SK-N-SH (cell line): ENCODE results near the gene FALEC. TPM values are rescaled to one million over a fixed set of nuclear protein-coding genes. Genes with fewer than 3 reads are reported as not detected.

Experiments used
- CTCF ChIA-PET: fragments of 300-600, 350-600 bp; formaldehyde crosslinking; extraction: SDS; loops from one replicate; lab custom pipeline; 2021; lab: Yijun Ruan, JAX
- POLR2A ChIA-PET: fragments of 350-600 bp; sonication (Branson Sonifier 250); formaldehyde crosslinking; extraction: SDS; loops from one replicate; lab custom pipeline; 2020; ENCODE audit warnings: antibody characterized with exemption, inconsistent platforms; lab: Yijun Ruan, JAX
- DNase-seq: peaks from one replicate; pipeline ENCODE4 v3.0.0; 2012
- H2AFZ ChIP-seq: fragments of 200-600 bp; sonication (generic); 2 replicates; pipeline ENCODE4 v1.8.1; 2016; ENCODE audit warnings: antibody characterized with exemption, mild to moderate bottlenecking, low read depth
- H3F3A ChIP-seq: fragments of 200-600 bp; sonication (generic); replicated peaks from 2 replicates; pipeline ENCODE3; 2016; ENCODE audit warnings: antibody characterized with exemption, mild to moderate bottlenecking; ENCODE audit not compliant: insufficient read depth
- H3K27ac ChIP-seq, 2 experiments: fragments of 200-500 bp in 1 of 2; fragments of 200-600 bp in 1 of 2; sonication (Bioruptor generic) in 1 of 2; sonication (generic), shearing (Covaris generic) in 1 of 2; 2 replicates each; pipeline versions ENCODE4 v1.5.1 to v1.6.1; 2014 to 2016; ENCODE audit warnings: low read depth in 2 of 2, inconsistent platforms in 1 of 2, low read length in 1 of 2, mild to moderate bottlenecking in 1 of 2, mixed read lengths in 1 of 2
- H3K27me3 ChIP-seq: fragments of 200-600 bp; sonication (generic), shearing (Covaris generic); 2 replicates; pipeline ENCODE4 v1.6.1; 2016; ENCODE audit warnings: mixed run types; ENCODE audit not compliant: insufficient read depth
- H3K36me3 ChIP-seq, 2 experiments: fragments of 200-500 bp in 1 of 2; fragments of 200-600 bp in 1 of 2; sonication (Bioruptor generic) in 1 of 2; sonication (generic) in 1 of 2; replicated peaks in 1 of 2; 2 replicates each; pipeline versions ENCODE3 to v1.5.1; 2014 to 2016; ENCODE audit warnings: low read length in 1 of 2, mild to moderate bottlenecking in 1 of 2; ENCODE audit not compliant: insufficient read depth in 2 of 2, control insufficient read depth in 1 of 2
- H3K4me1 ChIP-seq, 2 experiments: fragments of 200-500 bp in 1 of 2; fragments of 200-600 bp in 1 of 2; sonication (Bioruptor generic) in 1 of 2; sonication (generic), shearing (Covaris generic) in 1 of 2; 2 replicates each; pipeline versions ENCODE4 v1.5.1 to v1.6.1; 2014 to 2016; ENCODE audit warnings: low read depth in 1 of 2, low read length in 1 of 2, mixed run types in 1 of 2; ENCODE audit not compliant: insufficient read depth in 2 of 2, control insufficient read depth in 1 of 2
- H3K4me2 ChIP-seq: fragments of 200-600 bp; sonication (generic), shearing (Covaris generic); 2 replicates; pipeline ENCODE4 v1.6.1; 2017; ENCODE audit warnings: mixed run types
- H3K4me3 ChIP-seq, 2 experiments: fragments of 200-500 bp in 1 of 2; fragments of 200-600 bp in 1 of 2; sonication (Bioruptor generic) in 1 of 2; sonication (generic), shearing (Covaris generic) in 1 of 2; 2 replicates each; pipeline versions ENCODE4 v1.5.1 to v1.8.1; 2014 to 2016; ENCODE audit warnings: low read depth in 2 of 2, inconsistent platforms in 1 of 2, low read length in 1 of 2, mild to moderate bottlenecking in 1 of 2, mixed read lengths in 1 of 2, moderate library complexity in 1 of 2
- H3K79me2 ChIP-seq: fragments of 200-600 bp; sonication (generic); 2 replicates; pipeline ENCODE4 v1.8.1; 2017; ENCODE audit warnings: mild to moderate bottlenecking; ENCODE audit not compliant: insufficient read depth
- H3K9ac ChIP-seq: fragments of 200-600 bp; sonication (generic); 2 replicates; pipeline ENCODE4 v1.6.1; 2017; ENCODE audit warnings: mixed run types
- H3K9me2 ChIP-seq: fragments of 200-600 bp; sonication (generic); 2 replicates; pipeline ENCODE4 v1.6.1; 2017; ENCODE audit warnings: mixed run types
- H3K9me3 ChIP-seq: fragments of 200-600 bp; sonication (generic); 2 replicates; pipeline ENCODE4 v1.6.1; 2017; ENCODE audit warnings: mixed run types, mild to moderate bottlenecking, moderate library complexity
- H4K20me1 ChIP-seq: fragments of 200-600 bp; sonication (generic); 2 replicates; pipeline ENCODE4 v1.6.1; 2017; ENCODE audit warnings: mild to moderate bottlenecking, mixed run types; ENCODE audit not compliant: insufficient read depth
- EP300 ChIP-seq, 2 experiments: IDR thresholded peaks; 2 replicates each; pipeline versions ENCODE4 v1.4.0 to v1.6.1; 2012; ENCODE audit warnings: borderline replicate concordance in 1 of 2, low read depth in 1 of 2, low read length in 1 of 2
- GABPA ChIP-seq: IDR thresholded peaks from 2 replicates; pipeline ENCODE4 v1.4.0; 2012; ENCODE audit warnings: low read depth, mild to moderate bottlenecking
- JUND ChIP-seq: IDR thresholded peaks from 2 replicates; pipeline ENCODE4 v1.4.0; 2012
- MEF2A ChIP-seq: IDR thresholded peaks from 2 replicates; pipeline ENCODE4 v1.4.0; 2012; ENCODE audit warnings: low read depth, borderline replicate concordance
- MXI1 ChIP-seq: IDR thresholded peaks from 2 replicates; pipeline ENCODE4 v1.6.1; 2012; ENCODE audit warnings: mild to moderate bottlenecking, low read depth, low read length, improper control_type of control experiment
- NFIC ChIP-seq: IDR thresholded peaks from 2 replicates; pipeline ENCODE4 v1.4.0; 2012; ENCODE audit warnings: borderline replicate concordance
- PBX3 ChIP-seq: IDR thresholded peaks from 2 replicates; pipeline ENCODE4; 2012
- RAD21 ChIP-seq: IDR thresholded peaks from 2 replicates; pipeline ENCODE4 v1.6.1; 2012; ENCODE audit warnings: mild to moderate bottlenecking, low read length
- RCOR1 ChIP-seq: fragments of 150-350 bp; IDR thresholded peaks from 2 replicates; pipeline ENCODE4 v1.6.1; 2017; ENCODE audit warnings: antibody characterized with exemption, low read length
- WGBS: methylation state at CpG from one replicate; pipeline ENCODE4 v1.1.6; 2017; ENCODE audit warnings: low lambda C conversion rate; 5-methylcytosine and 5-hydroxymethylcytosine counted together
- polyA plus RNA-seq, 3 experiments: library from polyadenylated mRNA; depleted of rRNA; stranded (reverse); fragments of >200 nt; gene quantifications; 2 replicates each; pipeline ENCODE4 v1.2.3, GENCODE V29; 2012
- TF ChIP-seq, protein P1 (sequence below): fragments of 150-350 bp; IDR thresholded peaks from 2 replicates; pipeline ENCODE4 v1.6.1; 2016; ENCODE audit warnings: mild to moderate bottlenecking, low read depth, low read length
- TF ChIP-seq, protein P2 (sequence below): IDR thresholded peaks from 2 replicates; pipeline ENCODE4 v1.6.1; 2012; ENCODE audit warnings: mild to moderate bottlenecking, low read depth, low read length, moderate library complexity
- TF ChIP-seq, protein P3 (sequence below): IDR thresholded peaks from 2 replicates; pipeline ENCODE4 v1.4.0; 2012; ENCODE audit warnings: low read depth, borderline replicate concordance

The FALEC gene
- polyA plus RNA-seq, 1 of the 3 experiments (the other 2 are of a cell fraction), result 0.72 TPM

GRCh38 chr1:150548324-150548631, 32.7 kb downstream of the FALEC start:
- CTCF ChIA-PET, result interaction anchor here (1.0 to 10.0 kb wide), 5 partner anchors 12 to 458 kb away, joined by 3 to 88 read pairs (median 6); partner anchors contain the start of gene MINDY1
- Histone ChIP-seq H3K79me2 (no peaks in the 10 kb centered on the region), H3K4me1 (peaks cover 8 to 13% of the 10 kb centered on the region in 2 experiments; a peak in 2 of 4 replicates), H3K27me3 (no peaks in the 10 kb centered on the region), H3K9ac (peak overlapping the region; percentile 55), H3K9me2 (no peaks in the 10 kb centered on the region), H3K27ac (peak overlapping the region in 1 of 2 experiments; percentile 39; a peak in 1 of 4 replicates), H3F3A (peaks cover 17% of the 10 kb centered on the region), H3K36me3 (no peaks in the 10 kb centered on the region), H3K4me3 (peak overlapping the region; percentile 51 to 61), H3K4me2 (peak overlapping the region; percentile 77), H3K9me3 (no peaks in the 10 kb centered on the region), H4K20me1 (no peaks in the 10 kb centered on the region), H2AFZ (peak overlapping the region; percentile 50; the same call in 1 of the 2 replicates)
- DNase-seq, result no peak
- no peak for TF ChIP-seq MEF2A
- TF ChIP-seq, protein P1, sequence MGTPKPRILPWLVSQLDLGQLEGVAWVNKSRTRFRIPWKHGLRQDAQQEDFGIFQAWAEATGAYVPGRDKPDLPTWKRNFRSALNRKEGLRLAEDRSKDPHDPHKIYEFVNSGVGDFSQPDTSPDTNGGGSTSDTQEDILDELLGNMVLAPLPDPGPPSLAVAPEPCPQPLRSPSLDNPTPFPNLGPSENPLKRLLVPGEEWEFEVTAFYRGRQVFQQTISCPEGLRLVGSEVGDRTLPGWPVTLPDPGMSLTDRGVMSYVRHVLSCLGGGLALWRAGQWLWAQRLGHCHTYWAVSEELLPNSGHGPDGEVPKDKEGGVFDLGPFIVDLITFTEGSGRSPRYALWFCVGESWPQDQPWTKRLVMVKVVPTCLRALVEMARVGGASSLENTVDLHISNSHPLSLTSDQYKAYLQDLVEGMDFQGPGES, result no peak
- TF ChIP-seq EP300 (IDR thresholded peaks at IDR 0.05; ENCODE audit: borderline replicate concordance in 1 of 2, low read depth in 1 of 2, low read length in 1 of 2), result no peak
- no peak for TF ChIP-seq GABPA
- no peak for TF ChIP-seq MXI1
- TF ChIP-seq PBX3, result no peak
- TF ChIP-seq, protein P2, sequence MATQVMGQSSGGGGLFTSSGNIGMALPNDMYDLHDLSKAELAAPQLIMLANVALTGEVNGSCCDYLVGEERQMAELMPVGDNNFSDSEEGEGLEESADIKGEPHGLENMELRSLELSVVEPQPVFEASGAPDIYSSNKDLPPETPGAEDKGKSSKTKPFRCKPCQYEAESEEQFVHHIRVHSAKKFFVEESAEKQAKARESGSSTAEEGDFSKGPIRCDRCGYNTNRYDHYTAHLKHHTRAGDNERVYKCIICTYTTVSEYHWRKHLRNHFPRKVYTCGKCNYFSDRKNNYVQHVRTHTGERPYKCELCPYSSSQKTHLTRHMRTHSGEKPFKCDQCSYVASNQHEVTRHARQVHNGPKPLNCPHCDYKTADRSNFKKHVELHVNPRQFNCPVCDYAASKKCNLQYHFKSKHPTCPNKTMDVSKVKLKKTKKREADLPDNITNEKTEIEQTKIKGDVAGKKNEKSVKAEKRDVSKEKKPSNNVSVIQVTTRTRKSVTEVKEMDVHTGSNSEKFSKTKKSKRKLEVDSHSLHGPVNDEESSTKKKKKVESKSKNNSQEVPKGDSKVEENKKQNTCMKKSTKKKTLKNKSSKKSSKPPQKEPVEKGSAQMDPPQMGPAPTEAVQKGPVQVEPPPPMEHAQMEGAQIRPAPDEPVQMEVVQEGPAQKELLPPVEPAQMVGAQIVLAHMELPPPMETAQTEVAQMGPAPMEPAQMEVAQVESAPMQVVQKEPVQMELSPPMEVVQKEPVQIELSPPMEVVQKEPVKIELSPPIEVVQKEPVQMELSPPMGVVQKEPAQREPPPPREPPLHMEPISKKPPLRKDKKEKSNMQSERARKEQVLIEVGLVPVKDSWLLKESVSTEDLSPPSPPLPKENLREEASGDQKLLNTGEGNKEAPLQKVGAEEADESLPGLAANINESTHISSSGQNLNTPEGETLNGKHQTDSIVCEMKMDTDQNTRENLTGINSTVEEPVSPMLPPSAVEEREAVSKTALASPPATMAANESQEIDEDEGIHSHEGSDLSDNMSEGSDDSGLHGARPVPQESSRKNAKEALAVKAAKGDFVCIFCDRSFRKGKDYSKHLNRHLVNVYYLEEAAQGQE, result no peak
- TF ChIP-seq JUND, result no peak
- TF ChIP-seq, protein P3, sequence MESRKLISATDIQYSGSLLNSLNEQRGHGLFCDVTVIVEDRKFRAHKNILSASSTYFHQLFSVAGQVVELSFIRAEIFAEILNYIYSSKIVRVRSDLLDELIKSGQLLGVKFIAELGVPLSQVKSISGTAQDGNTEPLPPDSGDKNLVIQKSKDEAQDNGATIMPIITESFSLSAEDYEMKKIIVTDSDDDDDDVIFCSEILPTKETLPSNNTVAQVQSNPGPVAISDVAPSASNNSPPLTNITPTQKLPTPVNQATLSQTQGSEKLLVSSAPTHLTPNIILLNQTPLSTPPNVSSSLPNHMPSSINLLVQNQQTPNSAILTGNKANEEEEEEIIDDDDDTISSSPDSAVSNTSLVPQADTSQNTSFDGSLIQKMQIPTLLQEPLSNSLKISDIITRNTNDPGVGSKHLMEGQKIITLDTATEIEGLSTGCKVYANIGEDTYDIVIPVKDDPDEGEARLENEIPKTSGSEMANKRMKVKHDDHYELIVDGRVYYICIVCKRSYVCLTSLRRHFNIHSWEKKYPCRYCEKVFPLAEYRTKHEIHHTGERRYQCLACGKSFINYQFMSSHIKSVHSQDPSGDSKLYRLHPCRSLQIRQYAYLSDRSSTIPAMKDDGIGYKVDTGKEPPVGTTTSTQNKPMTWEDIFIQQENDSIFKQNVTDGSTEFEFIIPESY, result no peak
- TF ChIP-seq NFIC, result no peak
- TF ChIP-seq RCOR1, result no peak
- TF ChIP-seq RAD21, result no peak
- WGBS, result 66% methylated on average over 4 of the region's 4 CpGs
- POLR2A ChIA-PET, result interaction anchor here (1.0 to 1.5 kb wide), 3 partner anchors 14 to 31 kb away, joined by 4 read pairs; partner anchors contain the start of gene MCL1
